Activated CD8-positive, alpha-beta memory T cell treated with anti-CD3 and anti-CD28 coated beads, Interleukin-2, amount 50 U/mL, for 4 hours (primary cell): Measurements from ENCODE around the gene ULBP3.
"Not testable (repeated sequence)": the region's sequence is repeated elsewhere in the genome, so short reads cannot be mapped to it uniquely, and the experiment has no call there.

Experiments
- DNase-seq: peaks from one replicate; pipeline ENCODE4 v3.0.0-alpha.2; 2020

Gene ULBP3

GRCh38 chr6:150038202-150039062 is 30.5 kb downstream of the ULBP3 start:
- no peak for DNase-seq

- no peak for DNase-seq
Observed at GRCh38 chr6:150037526-150038201, 31.3 kb downstream of the ULBP3 start.

DNA sequence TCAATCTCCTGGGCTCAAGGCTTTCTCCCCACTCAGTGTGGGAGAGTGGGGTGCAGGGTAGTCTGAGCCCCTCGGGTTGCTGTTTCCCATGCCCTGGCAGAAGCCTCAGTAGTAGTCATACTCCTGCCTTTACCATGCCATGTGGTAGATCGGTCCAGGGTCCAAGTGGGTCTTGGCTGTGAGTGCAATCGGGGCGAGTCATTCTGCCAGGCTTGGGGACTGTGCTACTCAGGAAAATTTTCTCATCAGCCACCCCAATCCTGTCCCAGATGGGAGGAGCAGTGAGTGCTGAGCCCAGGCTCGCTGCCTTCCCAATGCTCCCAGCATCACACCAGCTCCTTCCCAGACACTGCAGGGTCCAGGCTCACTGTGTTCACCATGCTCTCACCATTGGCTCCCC is 32.8 kb downstream of the ULBP3 start:
- no peak for DNase-seq

DNA sequence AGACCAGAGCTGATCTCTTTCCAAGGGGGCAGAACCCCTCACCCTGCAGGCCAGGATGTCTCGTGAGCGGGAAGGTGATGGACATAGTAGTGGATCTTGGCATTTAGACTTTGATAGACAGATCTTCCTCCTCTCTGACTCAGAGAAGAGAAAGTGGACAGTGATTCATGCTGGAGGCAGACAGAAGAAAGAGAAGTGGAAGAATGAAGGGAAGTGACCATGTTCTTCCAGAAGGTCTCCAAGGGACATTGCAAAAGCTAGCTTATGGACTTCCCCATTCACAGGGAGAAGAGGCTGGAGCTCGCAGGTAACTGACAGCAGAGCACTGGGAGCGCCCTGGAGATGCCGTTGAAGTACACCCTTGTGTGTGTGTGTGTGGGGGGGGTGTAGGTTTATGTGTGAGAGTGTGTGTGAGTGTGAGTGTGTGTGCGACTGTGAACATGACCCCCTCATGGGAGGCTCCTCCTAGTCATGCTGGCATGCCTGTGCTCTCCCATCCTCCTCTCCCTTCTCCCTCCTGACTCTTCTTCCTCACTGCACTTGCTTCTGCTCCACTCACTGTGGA is 35.6 kb downstream of the ULBP3 start:
- no peak for DNase-seq

GRCh38 chr6:150032598-150032997 is 36.3 kb downstream of the ULBP3 start:
- no peak for DNase-seq

DNA sequence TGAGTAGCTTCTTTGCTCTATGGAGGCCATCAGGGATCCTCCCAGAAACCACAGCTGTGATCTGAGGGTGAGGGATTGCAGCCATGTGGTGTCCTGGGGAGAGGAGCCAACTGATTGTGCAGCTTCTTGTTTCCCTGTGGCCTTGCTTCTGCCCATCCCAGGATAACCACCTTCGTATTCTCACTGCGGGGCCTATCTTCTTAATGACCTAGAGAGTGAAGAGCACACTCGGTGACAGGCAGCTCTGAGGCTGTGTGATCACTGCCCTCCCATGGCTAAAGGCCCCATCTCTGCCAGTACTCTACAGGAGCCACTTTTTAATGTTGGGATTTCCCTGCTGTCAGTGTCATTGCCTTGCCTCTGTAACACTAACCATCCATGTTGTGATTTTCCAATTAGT is 38.3 kb downstream of the ULBP3 start:
- no peak for DNase-seq

GRCh38 chr6:150029749-150030148 is 39.2 kb downstream of the ULBP3 start:
- no peak for DNase-seq

DNA sequence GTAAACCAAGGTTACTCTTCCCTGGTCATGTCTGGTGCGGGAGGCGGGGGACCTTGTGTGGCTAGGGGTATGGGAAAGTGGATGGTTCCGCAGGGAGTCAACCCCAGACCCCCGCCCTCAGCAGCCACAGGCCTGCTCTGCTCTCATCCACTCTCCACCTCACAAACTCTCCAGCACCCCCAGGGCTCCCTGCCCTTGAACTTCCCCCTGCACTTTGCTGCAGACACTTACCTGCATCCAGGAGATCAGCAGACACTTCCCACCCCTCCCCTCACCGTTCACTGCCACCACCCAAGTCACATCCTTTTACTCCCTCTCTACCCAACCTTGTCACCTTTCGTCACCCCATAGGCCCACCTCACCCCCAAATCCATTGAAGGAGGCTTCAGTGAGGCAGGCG is 39.6 kb downstream of the ULBP3 start:
- DNase-seq: no peak

DNA sequence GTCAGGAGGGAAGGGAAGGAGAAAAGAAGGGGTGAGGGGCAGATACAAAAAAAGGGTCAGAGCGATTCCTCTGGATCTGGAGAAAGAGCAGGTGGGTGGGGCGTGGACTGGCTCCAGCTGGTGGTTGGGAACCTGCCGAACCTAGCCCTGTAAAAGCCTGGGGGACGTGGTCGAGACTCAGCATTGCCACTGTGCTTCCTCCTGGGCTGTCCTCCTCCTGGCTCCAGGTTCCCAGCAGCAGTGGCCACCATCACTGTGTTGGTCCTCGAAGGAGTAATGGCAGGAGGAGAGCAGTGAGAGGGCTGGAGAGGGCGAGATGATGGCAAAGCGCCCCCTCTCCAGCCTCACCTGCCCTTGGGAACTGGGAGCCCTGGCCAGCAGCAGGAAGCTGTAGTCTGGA is 40.1 kb downstream of the ULBP3 start:
- no peak for DNase-seq

DNA sequence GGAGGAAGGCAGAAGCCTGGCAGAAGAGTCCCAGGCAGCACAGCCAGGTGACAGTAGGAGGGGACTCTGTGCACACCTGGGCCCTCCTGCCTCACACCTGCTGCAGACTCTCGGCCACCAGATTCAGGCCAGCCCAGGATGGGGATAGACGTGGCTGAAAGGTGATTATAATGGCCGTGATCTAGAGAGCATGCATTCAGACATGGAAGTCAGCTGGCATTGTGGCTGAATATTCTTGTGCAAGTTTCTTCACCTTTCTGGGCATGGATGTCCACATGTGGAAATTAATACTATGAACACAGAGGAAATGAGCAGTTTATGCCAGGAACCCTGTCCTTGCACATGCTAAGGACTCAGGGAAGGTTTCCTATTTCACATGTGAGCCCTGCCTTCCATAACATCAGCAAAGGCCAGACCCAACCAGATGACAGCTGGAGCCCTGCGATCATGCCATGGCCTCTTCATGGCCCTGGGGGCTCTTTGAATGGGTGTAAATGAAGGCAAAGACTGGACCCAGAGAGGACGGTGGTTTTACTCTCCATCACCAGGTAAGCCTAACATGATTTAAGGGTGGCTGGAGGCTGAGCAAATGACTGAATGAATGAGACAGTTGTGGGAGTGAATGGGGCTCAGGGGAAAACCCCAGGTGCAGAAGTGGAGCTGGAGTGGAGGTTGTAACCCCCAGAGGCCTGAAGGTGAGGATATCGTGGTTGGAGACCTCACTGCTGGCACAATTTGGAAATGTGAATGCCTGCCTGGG is 40.9 kb downstream of the ULBP3 start:
- DNase-seq: no peak

DNA sequence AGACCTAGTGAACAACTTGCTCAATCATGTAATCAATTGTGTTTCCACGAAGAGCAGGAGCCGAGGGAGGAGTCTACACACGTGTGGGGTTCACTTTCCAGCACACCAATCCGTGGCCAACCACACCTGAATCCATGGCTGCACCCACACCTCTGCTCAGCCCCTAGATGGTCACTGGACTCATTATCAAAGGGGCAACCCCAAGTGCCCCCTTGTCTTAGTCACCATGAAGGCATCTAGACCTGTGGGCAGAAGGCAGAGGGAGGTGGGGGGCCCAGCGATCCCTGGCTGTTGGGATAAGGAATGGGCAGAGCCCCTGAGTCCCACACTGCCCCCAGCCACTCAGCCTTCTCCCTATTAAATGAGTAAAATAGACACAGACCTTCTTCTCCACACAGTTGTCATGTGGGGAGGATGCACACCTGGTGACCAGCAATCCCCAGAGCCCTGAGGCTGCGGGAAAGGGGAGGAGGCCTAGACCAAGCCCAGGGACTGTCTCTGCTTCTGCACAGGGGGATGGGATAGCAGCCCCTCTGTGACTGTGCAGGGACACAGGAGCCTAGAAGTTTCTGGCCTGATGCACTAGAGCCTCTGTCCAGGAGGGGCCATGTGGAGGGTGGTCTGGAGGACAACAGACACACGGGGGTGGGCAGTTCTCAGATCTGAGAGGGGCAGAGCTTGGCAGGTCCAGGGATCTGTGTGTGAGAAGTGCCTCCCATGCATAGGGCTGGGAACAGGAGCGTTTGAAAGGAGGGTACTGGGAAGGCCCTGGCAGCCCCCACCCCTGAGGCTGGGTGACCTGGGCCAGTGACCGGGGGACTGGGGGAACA is 41.7 kb downstream of the ULBP3 start:
- DNase-seq: no peak

DNA sequence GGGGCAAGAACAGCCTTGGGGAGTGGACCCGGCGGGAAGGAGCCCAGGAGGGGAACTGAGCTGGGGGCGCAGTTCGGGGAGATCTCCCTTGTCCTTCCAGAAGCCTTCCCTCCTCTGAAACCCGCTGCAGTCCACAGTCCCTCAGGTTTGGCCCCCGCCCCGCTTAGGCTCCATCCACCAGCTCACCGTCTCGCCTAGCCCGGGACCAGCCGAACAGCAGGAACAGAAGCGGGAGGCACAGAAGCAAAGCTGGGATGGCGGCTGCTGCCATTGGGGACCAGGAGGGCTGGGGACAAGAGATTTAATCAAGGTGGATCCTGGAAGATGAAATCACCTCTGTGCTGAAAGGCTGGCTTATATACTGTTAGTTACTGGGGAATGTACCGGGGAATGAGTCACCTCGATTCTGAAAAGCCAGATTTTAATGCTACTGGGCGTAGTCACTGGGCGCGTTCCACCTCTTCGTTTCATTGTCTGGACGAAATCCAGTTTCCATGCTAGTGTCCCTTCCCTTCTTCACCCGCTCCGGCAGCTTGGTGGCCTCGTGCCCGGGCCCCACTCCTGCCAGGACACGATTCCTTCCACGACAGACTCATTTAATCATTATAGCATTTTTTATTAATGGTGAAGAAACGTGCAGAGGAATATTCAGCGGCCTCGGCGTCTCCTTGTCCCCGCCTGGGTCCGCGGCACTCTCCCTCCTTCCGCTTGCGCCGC is 43.6 kb downstream of the ULBP3 start, which contains the start of gene RAET1L:
Gene RAET1L, minus strand, starts transcription at position 332 of the 717 bp plus-strand sequence. Its CDS starts 61 bp downstream, at position 271.
- no peak for DNase-seq

DNA sequence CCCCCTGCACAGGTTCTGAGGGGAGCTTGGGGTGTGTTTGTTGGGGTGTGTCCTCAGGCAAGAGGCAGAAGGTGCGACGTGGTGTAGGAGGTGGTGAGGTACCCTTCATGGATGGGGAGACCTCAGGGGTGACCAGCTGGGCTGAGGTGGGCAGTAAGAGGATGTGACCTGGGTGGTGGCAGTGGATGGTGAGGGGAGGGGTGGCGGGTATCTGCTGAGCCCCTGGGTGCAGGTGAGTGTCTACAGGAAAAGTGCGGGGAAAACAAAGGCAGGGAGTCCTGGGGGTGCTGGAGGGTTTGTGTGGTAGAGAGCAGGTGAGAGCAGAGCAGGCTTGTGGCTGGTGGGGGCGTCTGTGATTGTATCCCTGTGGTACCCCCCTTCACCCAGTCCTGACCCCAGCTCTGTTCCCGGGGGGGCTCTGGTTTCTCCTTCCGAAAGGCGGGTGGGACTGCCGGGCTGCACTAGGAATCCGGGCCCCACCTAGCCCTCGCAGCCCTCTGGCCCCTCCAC is 44.2 kb downstream of the ULBP3 start:
- no peak for DNase-seq

DNA sequence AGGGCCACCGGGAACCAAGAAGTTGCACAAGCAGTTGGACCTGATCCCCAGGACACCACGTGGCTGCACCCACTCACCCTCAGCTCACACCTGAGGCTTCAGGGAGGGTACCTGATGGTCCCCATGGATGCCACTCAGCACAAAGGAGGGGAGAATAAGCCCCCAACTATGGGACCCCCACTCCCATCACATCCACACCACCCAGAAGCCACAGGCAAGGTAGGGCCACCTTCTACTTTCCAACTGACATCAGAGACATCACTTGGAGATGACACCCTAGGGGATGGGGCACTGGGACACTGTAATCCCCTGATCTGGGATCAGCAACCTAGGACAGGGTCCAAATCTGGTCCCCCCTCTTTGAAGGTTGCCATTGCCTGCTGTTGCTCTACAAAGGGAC is 44.9 kb downstream of the ULBP3 start:
- DNase-seq: not testable (repeated sequence)

DNA sequence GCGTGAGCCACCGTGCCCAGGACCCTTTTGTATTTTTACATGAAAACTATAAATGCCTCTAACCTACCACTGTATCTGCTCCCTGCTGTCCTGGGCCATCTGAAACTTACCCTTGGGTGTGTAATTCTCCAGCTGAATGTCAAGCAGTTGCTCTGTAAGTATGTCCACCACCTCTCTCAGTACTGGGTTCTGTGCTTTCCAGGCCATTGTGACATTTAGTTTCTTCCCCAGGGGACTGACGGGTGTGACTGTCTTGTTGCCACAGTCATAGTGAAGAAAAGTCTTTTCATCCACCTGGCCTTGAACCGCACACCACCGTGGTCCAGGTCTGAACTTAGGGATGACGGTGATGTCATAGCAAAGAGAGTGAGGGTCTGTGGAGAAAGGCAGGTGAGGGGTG is 47.1 kb downstream of the ULBP3 start:
- not testable (repeated sequence) for DNase-seq

DNA sequence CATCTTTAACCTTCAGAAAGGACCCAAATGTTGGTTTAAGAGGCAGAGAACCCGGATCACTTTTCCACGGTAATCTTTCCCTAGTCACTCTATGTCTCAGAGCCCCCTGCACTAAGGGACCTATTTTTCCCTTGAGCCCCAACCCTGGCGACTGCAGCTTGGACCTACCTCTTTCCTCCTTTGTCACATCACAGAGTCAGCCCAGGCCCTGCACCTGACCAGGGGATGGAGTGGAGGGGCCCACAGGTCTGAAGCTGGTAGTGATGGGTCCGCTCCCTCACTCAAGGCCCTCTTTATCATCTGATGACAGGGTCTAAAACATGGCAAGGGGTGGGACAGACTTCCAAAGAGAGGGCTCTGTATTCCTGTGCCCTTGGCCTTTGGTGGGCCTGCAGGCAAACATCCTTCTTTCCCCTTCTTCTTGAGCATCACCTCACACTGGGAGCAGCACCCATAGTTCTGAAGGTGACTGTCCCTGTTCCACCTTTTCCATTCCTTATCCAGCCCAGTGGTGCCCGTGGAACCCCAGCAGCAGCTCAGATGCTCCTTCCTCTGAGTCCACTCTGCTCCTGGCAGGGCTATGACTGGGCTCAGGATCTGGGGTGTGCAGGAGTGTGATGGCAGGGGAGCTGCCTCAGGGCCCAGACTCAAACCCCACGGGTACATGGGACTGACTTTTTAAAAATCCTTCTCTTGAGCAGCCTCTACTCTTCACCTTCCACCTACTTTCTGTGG is 49.9 kb downstream of the ULBP3 start:
- no peak for DNase-seq

DNA sequence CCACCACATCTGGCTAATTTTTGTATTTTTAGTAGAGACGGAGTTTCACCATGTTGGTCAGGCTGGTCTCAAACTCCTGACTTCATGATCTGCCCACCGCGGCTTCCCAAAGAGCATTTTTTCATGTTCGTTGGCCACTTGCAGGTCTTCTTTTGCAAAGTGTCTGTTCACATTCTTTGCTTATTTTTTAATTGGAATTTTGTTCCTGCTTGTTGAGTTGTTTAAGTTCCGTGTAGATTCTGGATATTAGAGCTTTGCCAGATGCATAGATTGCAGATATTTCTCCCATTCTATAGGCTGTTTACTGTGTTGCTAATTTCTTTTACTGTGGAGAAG is 51.8 kb downstream of the ULBP3 start:
- DNase-seq: not testable (repeated sequence)

DNA sequence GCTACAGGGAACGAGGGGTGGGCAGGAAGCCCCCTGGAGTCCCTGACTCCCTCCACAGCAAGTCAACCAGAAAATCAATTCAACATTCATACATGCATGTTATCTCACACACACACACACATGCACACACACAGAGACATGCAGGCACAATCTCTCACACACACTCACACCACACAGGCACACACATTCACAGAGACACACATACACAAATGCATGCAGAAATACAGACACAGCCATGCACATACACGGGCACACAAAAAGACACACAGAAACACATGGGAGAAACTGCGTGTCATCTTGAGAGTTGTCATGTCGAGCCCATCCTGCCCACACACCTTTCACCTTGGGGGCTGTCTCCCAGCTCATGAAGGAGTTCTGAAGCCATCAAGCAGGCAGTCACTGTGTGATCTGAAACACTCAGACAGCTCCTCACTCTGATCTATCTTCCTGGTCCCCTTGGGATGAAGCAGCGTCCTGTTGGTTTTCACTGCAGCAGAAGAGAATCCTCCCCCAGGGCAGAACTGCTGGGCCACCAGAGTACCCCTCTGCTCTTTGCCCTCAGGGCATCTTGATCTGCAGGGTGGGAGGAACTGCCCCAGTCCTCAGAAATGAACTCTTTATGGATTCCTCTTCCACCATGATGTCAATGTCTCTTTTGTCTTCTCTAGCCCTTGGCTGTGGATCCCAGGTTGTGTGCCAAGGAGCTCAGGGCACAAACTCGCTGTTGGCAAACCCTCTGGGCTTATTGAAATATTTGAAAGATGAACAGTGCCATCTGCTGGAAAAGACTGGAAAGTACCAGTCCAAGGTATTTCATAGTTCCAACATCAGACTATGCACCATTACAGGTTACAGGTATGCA is 52.4 kb downstream of the ULBP3 start:
- DNase-seq: peak; percentile 41

DNA sequence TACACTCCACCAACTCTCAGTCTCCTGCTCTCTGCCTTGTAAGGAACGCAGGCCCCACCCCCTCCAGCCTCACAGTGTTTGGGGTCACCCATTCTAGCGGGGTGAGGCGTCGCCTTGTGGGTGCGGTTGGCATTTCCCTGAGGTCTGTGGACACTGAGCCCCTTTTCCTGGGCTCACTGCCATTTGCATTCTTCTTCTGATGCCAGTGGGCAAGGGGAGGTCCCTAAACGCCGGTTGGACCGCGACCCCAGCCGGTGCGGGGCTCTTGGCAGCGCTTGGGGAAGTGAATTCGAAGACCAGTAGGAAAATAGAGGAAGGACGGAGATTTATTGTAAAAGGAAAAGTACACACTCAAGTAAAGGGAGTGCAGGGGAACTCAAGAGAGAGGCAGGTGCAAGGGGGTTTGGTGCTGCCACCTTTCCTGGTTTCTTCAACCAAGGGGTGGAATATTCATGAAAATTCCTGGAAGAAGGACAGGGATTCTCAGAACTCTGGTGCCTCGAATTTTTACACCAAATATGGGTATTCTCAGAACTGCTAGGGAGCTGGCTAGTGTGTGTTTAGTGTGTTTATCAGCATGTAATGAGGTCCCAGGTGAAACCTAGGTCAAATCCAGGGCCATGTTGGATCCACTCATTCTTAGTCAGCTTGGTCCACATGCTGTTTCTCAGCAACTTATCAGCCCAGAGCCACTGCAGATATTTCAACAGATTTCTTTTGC is 53.5 kb downstream of the ULBP3 start:
- not testable (repeated sequence) for DNase-seq
